ENCODE data around the gene TPX2.

- TF ChIP-seq CTCF (IDR thresholded peaks at IDR 0.05) (no peak), POLR2A (IDR thresholded peaks at IDR 0.05) (no peak)
Measured at GRCh38 chr20:31817461-31817860, 78.4 kb downstream of the TPX2 start.
